SH-SY5Y (cell line): ENCODE data around the gene DCANP1.
A peak's percentile ranks its signal among the peaks of the same experiment; 100 is the strongest.

Source experiments
- GATA2 ChIP-seq: IDR thresholded peaks from 2 replicates; pipeline ENCODE4 v1.6.1; 2011; ENCODE audit warnings: mild to moderate bottlenecking, low read depth, low read length
- GATA3 ChIP-seq: IDR thresholded peaks from 2 replicates; pipeline ENCODE4 v1.6.1; 2011; ENCODE audit warnings: low read depth, mild to moderate bottlenecking, low read length, moderate library complexity

GRCh38 chr5:135482381-135482933, 35.3 kb upstream of the DCANP1 start:
- TF ChIP-seq GATA2 (peak; percentile 75), GATA3 (no peak)
